ENCODE data around the gene PEAR1. TPM values are rescaled to one million over a fixed set of nuclear protein-coding genes. Genes with fewer than 3 reads are reported as not detected.

Gene PEAR1
- polyA plus RNA-seq, 2 of the 4 experiments (the other 2 are of a cell fraction): 1.7 to 5.0 TPM

GRCh38 chr1:156905651-156906050 lies 12.1 kb downstream of the PEAR1 start:
- WGBS (ENCODE audit: missing lambda C conversion rate): 82% methylated on average over 4 of the region's 4 CpGs
- no peak overlapping the region for H3K27ac ChIP-seq
- FAIRE-seq: no peak
- POLR2A ChIA-PET: no interaction called here
- no peak for ATAC-seq
- TF ChIP-seq PHF8 (IDR thresholded peaks at IDR 0.05; ENCODE audit: borderline replicate concordance, low read depth) (no peak), RCOR1 (IDR thresholded peaks at IDR 0.05; ENCODE audit: low read depth, low read length) (no peak), RAD21 (conservative IDR thresholded peaks at IDR 0.05 in 1 of 2, IDR thresholded peaks at IDR 0.05 in 1 of 2) (no peak), BCL3 (IDR thresholded peaks at IDR 0.05) (no peak), HOXB13 (CRISPR knock-in tag; IDR thresholded peaks at IDR 0.05; ENCODE audit: low read depth) (no peak), SREBF2 (IDR thresholded peaks at IDR 0.05) (no peak), JUNB (IDR thresholded peaks at IDR 0.05) (no peak), ZSCAN20 (CRISPR knock-in tag; IDR thresholded peaks at IDR 0.05) (no peak), MAFK (IDR thresholded peaks at IDR 0.05; ENCODE audit: partially characterized antibody) (no peak), CHD2 (IDR thresholded peaks at IDR 0.05; ENCODE audit: low read length, partially characterized antibody) (no peak), HOXA7 (CRISPR knock-in tag; IDR thresholded peaks at IDR 0.05) (no peak), FOSL2 (IDR thresholded peaks at IDR 0.05) (no peak), FOSL2 (CRISPR knock-in tag; IDR thresholded peaks at IDR 0.05) (no peak), RFX5 (IDR thresholded peaks at IDR 0.05) (no peak), GATA3 (IDR thresholded peaks at IDR 0.05; ENCODE audit: borderline replicate concordance) (no peak), CBX8 (IDR thresholded peaks at IDR 0.05) (no peak), KDM5A (IDR thresholded peaks at IDR 0.05) (no peak), FOSB (CRISPR knock-in tag; IDR thresholded peaks at IDR 0.05) (no peak), HMGXB4 (CRISPR knock-in tag; IDR thresholded peaks at IDR 0.05; ENCODE audit: borderline replicate concordance) (no peak)
- no peak for DNase-seq (ENCODE audit: low read depth in 1 of 2, low spot score in 1 of 2)
- no peak overlapping the region for H3K4me2 ChIP-seq
- CTCF ChIA-PET: interaction anchor here (0.7 to 1.0 kb wide), 3 partner anchors 8 to 192 kb away, joined by 3 to 5 read pairs (median 3); partner anchors contain the start of gene LRRC71
- no peak overlapping the region for H3K4me3 ChIP-seq
- H3K9me3 ChIP-seq: no peaks in the 10 kb centered on the region
- H3K4me1 ChIP-seq: peaks cover 21% of the 10 kb centered on the region

GRCh38 chr1:156906206-156906906 lies 12.8 kb downstream of the PEAR1 start:
- Histone ChIP-seq H3K4me3 (no peak overlapping the region), H3K4me1 (peaks cover 17% of the 10 kb centered on the region), H3K4me2 (no peak overlapping the region; the same call in 2 of the 3 replicates), H3K27ac (peak overlapping the region in 1 of 2 experiments; percentile 75; a peak in 3 of 6 replicates), H3K9me3 (no peaks in the 10 kb centered on the region)
- ChIA-PET CTCF (interaction anchor here (0.6 to 1.0 kb wide), 2 partner anchors 14 to 180 kb away, joined by 3 to 5 read pairs; partner anchors contain the start of gene LRRC71), POLR2A (no interaction called here)
- DNase-seq (ENCODE audit: low read depth in 1 of 2, low spot score in 1 of 2): no peak
- 93% methylated on average over 14 of the region's 16 CpGs for WGBS (ENCODE audit: missing lambda C conversion rate)
- no peak for ATAC-seq
- no peak for TF ChIP-seq RFX5 (IDR thresholded peaks at IDR 0.05)
- TF ChIP-seq BCL3 (IDR thresholded peaks at IDR 0.05): no peak
- no peak for TF ChIP-seq BHLHE40 (IDR thresholded peaks at IDR 0.05; ENCODE audit: low read depth, low read length)
- TF ChIP-seq CTCF (IDR thresholded peaks at IDR 0.05): no peak
- no peak for TF ChIP-seq TFCP2L1 (CRISPR knock-in tag; IDR thresholded peaks at IDR 0.05)
- TF ChIP-seq PHF8 (IDR thresholded peaks at IDR 0.05; ENCODE audit: borderline replicate concordance, low read depth): no peak
- TF ChIP-seq EHF (CRISPR knock-in tag; IDR thresholded peaks at IDR 0.05): no peak
- TF ChIP-seq ZC3H11A (IDR thresholded peaks at IDR 0.05): no peak
- no peak for TF ChIP-seq SREBF2 (IDR thresholded peaks at IDR 0.05)
- TF ChIP-seq ELK1 (IDR thresholded peaks at IDR 0.05; ENCODE audit: low read depth, low read length): no peak
- TF ChIP-seq HEYL (CRISPR knock-in tag; IDR thresholded peaks at IDR 0.05): no peak
- no peak for TF ChIP-seq CHD2 (IDR thresholded peaks at IDR 0.05; ENCODE audit: low read length, partially characterized antibody)
- TF ChIP-seq MAX (IDR thresholded peaks at IDR 0.05): no peak
- no peak for TF ChIP-seq FOXS1 (CRISPR knock-in tag; IDR thresholded peaks at IDR 0.05)
- no peak for TF ChIP-seq CHD4 (IDR thresholded peaks at IDR 0.05; ENCODE audit: borderline replicate concordance)
- no peak for FAIRE-seq

All from A549 (cell line).